H7 (cell line): Measurements from ENCODE around the gene TGFBR2. TPM values are rescaled to one million over a fixed set of nuclear protein-coding genes. Genes with fewer than 3 reads are reported as not detected.

Experiments
- DNase-seq: peaks from one replicate; pipeline ENCODE4 v3.0.0; 2012
- H3K27me3 ChIP-seq: 2 replicates; pipeline ENCODE4 v1.6.0; 2011; ENCODE audit warnings: mild to moderate bottlenecking, low read length; ENCODE audit not compliant: control insufficient read depth, insufficient read depth
- H3K36me3 ChIP-seq: replicated peaks from 2 replicates; pipeline ENCODE4 v1.5.1; 2011; ENCODE audit warnings: low read length; ENCODE audit not compliant: control insufficient read depth, insufficient read depth
- H3K4me3 ChIP-seq: 2 replicates; pipeline ENCODE4 v1.5.1; 2011; ENCODE audit warnings: low read depth, mild to moderate bottlenecking, control low read depth, low read length, moderate library complexity; ENCODE audit not compliant: insufficient read depth
- total RNA-seq: library from RNA; depleted of rRNA; stranded (reverse); fragments of >200 nt; shearing (Covaris generic); gene quantifications from 2 replicates; pipeline ENCODE4 v1.2.3, GENCODE V29; 2014

Gene TGFBR2
- total RNA-seq, 1 experiment from 2014 or later, result 4.3 TPM

DNA sequence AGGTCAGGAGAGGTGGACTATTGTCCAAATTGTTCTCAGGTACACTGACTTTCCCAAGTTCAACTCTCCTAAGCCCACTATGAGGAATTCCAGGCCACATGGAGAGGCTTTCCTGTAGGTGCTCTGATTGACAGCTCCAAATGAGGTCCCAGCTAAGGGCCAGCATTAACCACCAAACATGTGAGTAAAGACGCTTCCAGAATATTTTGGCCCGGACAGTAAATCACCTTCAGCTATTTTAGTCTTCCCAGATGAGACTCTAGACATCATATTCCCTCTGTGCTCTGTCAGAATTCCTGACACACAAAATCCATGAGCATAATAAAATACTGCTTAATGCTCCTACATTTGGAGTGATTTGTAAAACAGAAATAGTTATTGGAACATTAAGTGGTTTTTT is 135.5 kb downstream of the TGFBR2 start:
- DNase-seq, result no peak
- Histone ChIP-seq H3K4me3 (no peak overlapping the region), H3K36me3 (no peaks in the 10 kb centered on the region), H3K27me3 (no peaks in the 10 kb centered on the region)

DNA sequence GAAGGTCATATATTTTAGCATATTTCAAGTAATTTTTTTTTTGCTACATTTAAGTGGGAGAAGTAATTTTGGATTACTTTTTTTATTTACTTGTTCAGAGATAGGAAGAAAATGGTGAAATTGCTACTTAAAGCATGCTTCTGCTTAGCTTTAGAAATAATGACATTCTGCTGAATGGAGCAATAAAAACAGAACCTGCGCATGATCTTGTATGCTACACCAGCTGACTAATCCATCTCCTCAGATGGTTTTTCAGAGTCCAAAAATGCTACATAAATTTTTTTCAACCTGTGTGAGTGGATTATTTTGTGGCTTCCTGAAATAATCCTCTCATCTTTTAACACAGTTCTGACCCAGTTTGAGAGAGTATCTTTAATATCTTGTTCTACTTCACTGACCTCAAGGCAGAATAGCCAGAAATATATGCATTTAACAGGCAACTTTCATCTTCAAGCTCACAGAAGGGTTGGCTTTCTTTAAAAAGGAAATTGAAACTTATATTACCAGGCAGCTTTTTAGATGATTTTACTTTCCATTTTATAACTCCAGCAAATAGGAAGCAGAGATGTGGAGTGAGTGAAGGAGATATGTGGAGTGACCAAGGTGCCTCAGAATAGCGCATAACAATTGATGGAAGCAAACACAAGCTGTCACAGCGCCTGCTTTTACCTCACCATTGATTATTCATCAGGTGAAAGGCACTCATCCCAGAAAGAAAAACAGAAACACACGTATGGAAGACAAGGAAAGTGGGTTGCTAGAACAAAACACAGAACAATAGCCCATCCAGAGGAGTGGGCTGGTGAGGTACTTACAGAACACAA is 136.6 kb downstream of the TGFBR2 start:
- no peak for DNase-seq
- Histone ChIP-seq H3K36me3 (no peaks in the 10 kb centered on the region), H3K27me3 (no peaks in the 10 kb centered on the region), H3K4me3 (no peak overlapping the region)
